HepG2 (cell line): ENCODE measurements around the gene TIMM10. TPM values are rescaled to one million over a fixed set of nuclear protein-coding genes. Genes with fewer than 3 reads are reported as not detected.

Experiments used
- ARID4A ChIP-seq: sonication (generic); formaldehyde crosslinking; IDR thresholded peaks from 2 replicates; pipeline ENCODE4 v1.5.0; 2020; ENCODE audit warnings: mild to moderate bottlenecking, missing genetic modification reagents, borderline replicate concordance
- FOXK2 ChIP-seq: fragments of 450-650 bp; IDR thresholded peaks from 2 replicates; pipeline ENCODE4 v1.6.1; 2016
- HOXA3 ChIP-seq: sonication (generic); formaldehyde crosslinking; IDR thresholded peaks from 2 replicates; pipeline ENCODE4 v1.5.0; 2020; ENCODE audit warnings: missing genetic modification reagents
- NCOR1 ChIP-seq: fragments of 200-600 bp; sonication (generic); IDR thresholded peaks from 2 replicates; pipeline ENCODE4 v1.7.0; 2017; ENCODE audit warnings: antibody characterized with exemption, low read length, borderline replicate concordance
- NFKBIZ ChIP-seq: IDR thresholded peaks from 2 replicates; pipeline ENCODE4 v1.6.1; 2018; ENCODE audit warnings: missing genetic modification reagents, missing compliant biosample characterization
- PHF21A ChIP-seq: sonication (generic); formaldehyde crosslinking; IDR thresholded peaks from 2 replicates; pipeline ENCODE4 v1.5.0; 2020; ENCODE audit warnings: mild to moderate bottlenecking, missing genetic modification reagents
- PITX1 ChIP-seq: sonication (generic); formaldehyde crosslinking; IDR thresholded peaks from 2 replicates; pipeline ENCODE4 v1.5.1; 2020; ENCODE audit warnings: mild to moderate bottlenecking, missing genetic modification reagents
- RARA ChIP-seq: IDR thresholded peaks from 2 replicates; pipeline ENCODE4 v1.6.1; 2016; ENCODE audit warnings: missing genetic modification reagents, missing compliant biosample characterization
- SATB2 ChIP-seq: sonication (generic); formaldehyde crosslinking; IDR thresholded peaks from 2 replicates; pipeline ENCODE4 v1.5.0; 2020; ENCODE audit warnings: missing genetic modification reagents
- SP140L ChIP-seq: sonication (generic); formaldehyde crosslinking; IDR thresholded peaks from 2 replicates; pipeline ENCODE4 v1.4.0; 2020; ENCODE audit warnings: missing genetic modification reagents, borderline replicate concordance
- TCF7 ChIP-seq: sonication (generic); IDR thresholded peaks from 2 replicates; pipeline ENCODE4 v1.6.1; 2016; ENCODE audit warnings: antibody characterized with exemption, low read depth
- ZFY ChIP-seq: sonication (generic); formaldehyde crosslinking; IDR thresholded peaks from 2 replicates; pipeline ENCODE4 v1.4.0; 2020; ENCODE audit warnings: missing genetic modification reagents
- ZNF234 ChIP-seq: sonication (generic); formaldehyde crosslinking; conservative IDR thresholded peaks from 2 replicates; pipeline ENCODE4 v1.5.1; 2020; ENCODE audit warnings: mild to moderate bottlenecking, missing genetic modification reagents
- ZNF253 ChIP-seq: sonication (generic); formaldehyde crosslinking; IDR thresholded peaks from 2 replicates; pipeline ENCODE4 v1.8.0; 2022; ENCODE audit warnings: mild to moderate bottlenecking, missing genetic modification reagents, borderline replicate concordance
- ZNF335 ChIP-seq: sonication (generic); formaldehyde crosslinking; IDR thresholded peaks from 2 replicates; pipeline ENCODE4 v1.4.0; 2020; ENCODE audit warnings: missing genetic modification reagents
- ZNF704 ChIP-seq: sonication (generic); formaldehyde crosslinking; IDR thresholded peaks from 2 replicates; pipeline ENCODE4 v1.8.1; 2023; ENCODE audit warnings: mild to moderate bottlenecking, inconsistent platforms, moderate library complexity, missing genetic modification reagents, borderline replicate concordance
- ZNF879 ChIP-seq: sonication (generic); formaldehyde crosslinking; IDR thresholded peaks from 2 replicates; pipeline ENCODE4 v1.8.1; 2023; ENCODE audit warnings: missing genetic modification reagents
- polyA plus RNA-seq, 8 experiments: library from polyadenylated mRNA; depleted of rRNA in 3 of 8; stranded (reverse) in 7 of 8; unstranded in 1 of 8; fragments of >200 nt; fragmentation: Illumina TruSeq in 4 of 8; extraction: Trizol in 4 of 8; gene quantifications; 2 replicates each; pipeline versions ENCODE4 v1.2.1 to v1.2.3, GENCODE V29; 2011 to 2016; ENCODE audit warnings: low read depth in 4 of 8, missing spikeins in 1 of 8, mixed read lengths in 1 of 8; ENCODE audit not compliant: insufficient read depth in 1 of 8
- total RNA-seq, 5 experiments: library from RNA; depleted of rRNA; stranded (reverse); fragments of >200 nt; fragmentation: Illumina TruSeq; extraction: Trizol; gene quantifications; 2 replicates each; pipeline ENCODE4 v1.2.3, GENCODE V29; 2016; ENCODE audit warnings: low read depth in 1 of 5
- TF ChIP-seq, protein P1 (sequence below): IDR thresholded peaks from 2 replicates; pipeline ENCODE4 v1.6.1; 2018; ENCODE audit warnings: missing genetic modification reagents
- TF ChIP-seq, protein P2 (sequence below): sonication (generic); formaldehyde crosslinking; IDR thresholded peaks from 2 replicates; pipeline ENCODE4 v1.8.0; 2022; ENCODE audit warnings: missing genetic modification reagents, low read depth, mild to moderate bottlenecking, borderline replicate concordance
- TF ChIP-seq, protein P3 (sequence below): sonication (generic); formaldehyde crosslinking; conservative IDR thresholded peaks from 2 replicates; pipeline ENCODE4 v1.4.0; 2020; ENCODE audit warnings: missing genetic modification reagents
- TF ChIP-seq, protein P4 (sequence below): sonication (generic); formaldehyde crosslinking; IDR thresholded peaks from 2 replicates; pipeline ENCODE4 v1.8.0; 2022; ENCODE audit warnings: mild to moderate bottlenecking, missing genetic modification reagents, moderate library complexity
- TF ChIP-seq, protein P5 (sequence below): IDR thresholded peaks from 2 replicates; pipeline ENCODE4 v1.6.1; 2016; ENCODE audit warnings: low read depth, borderline replicate concordance

Gene TIMM10
- total and polyA plus RNA-seq, 2 of the 13 experiments (the other 11 are each of a cell fraction or from before 2014, with no cell fraction given): 67.8 to 82.2 TPM

DNA sequence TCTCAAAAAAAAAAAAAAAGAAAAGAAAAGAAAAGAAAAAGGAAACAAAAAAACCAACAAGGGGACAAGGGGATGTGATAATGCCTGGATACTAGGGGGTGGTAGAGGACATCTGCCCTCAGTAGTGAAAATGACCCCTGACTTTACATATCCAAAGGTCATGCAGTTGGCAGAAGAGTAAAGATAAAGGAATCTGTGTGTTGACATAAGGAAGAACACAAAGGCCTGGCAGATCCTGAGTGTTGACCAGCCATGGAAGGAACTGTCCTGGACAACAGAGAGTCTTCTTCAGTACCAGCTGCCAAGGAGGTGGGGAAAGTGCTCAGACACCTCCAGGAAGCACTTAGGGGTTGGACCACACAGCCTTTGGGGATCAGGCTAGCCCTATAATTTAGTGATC lies 27.7 kb downstream of the TIMM10 start (continued):
- TF ChIP-seq RARA (CRISPR knock-in tag) (peak; percentile 87), PITX1 (peak; percentile 55; the same call in 1 of the 2 replicates), ZNF234 (CRISPR knock-in tag) (no peak), SATB2 (CRISPR knock-in tag) (no peak), FOXK2 (peak; percentile 27; the same call in 1 of the 2 replicates), ZNF704 (CRISPR knock-in tag) (no peak), SP140L (CRISPR knock-in tag) (no peak), ARID4A (CRISPR knock-in tag) (peak; percentile 40; the same call in 1 of the 2 replicates), ZFY (CRISPR knock-in tag) (peak; percentile 42; the same call in 1 of the 2 replicates), TCF7 (peak; percentile 51), NCOR1 (peak; percentile 70; the same call in 1 of the 2 replicates), HOXA3 (CRISPR knock-in tag) (peak; percentile 59; the same call in 1 of the 2 replicates), PHF21A (CRISPR knock-in tag) (peak; percentile 27; the same call in 1 of the 2 replicates), ZNF253 (CRISPR knock-in tag) (no peak), ZNF335 (CRISPR knock-in tag) (0 out of 2 replicates have a peak, but pooled peaks have one; percentile 21), ZNF879 (CRISPR knock-in tag) (no peak), NFKBIZ (no peak)
- TF ChIP-seq, protein P1, sequence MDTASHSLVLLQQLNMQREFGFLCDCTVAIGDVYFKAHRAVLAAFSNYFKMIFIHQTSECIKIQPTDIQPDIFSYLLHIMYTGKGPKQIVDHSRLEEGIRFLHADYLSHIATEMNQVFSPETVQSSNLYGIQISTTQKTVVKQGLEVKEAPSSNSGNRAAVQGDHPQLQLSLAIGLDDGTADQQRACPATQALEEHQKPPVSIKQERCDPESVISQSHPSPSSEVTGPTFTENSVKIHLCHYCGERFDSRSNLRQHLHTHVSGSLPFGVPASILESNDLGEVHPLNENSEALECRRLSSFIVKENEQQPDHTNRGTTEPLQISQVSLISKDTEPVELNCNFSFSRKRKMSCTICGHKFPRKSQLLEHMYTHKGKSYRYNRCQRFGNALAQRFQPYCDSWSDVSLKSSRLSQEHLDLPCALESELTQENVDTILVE (CRISPR knock-in tag): 0 out of 2 replicates have a peak, but pooled peaks have one; percentile 15
- TF ChIP-seq, protein P2, sequence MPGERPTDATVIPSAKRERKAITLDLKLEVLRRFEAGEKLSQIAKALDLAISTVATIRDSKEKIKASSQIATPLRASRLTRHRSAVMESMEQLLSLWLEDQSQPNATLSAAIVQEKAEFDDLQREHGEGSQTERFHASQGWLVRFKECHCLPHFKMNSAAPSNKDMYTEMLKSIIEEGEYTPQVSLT: no peak
- TF ChIP-seq, protein P3, sequence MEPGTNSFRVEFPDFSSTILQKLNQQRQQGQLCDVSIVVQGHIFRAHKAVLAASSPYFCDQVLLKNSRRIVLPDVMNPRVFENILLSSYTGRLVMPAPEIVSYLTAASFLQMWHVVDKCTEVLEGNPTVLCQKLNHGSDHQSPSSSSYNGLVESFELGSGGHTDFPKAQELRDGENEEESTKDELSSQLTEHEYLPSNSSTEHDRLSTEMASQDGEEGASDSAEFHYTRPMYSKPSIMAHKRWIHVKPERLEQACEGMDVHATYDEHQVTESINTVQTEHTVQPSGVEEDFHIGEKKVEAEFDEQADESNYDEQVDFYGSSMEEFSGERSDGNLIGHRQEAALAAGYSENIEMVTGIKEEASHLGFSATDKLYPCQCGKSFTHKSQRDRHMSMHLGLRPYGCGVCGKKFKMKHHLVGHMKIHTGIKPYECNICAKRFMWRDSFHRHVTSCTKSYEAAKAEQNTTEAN (CRISPR knock-in tag): 0 out of 2 replicates have a peak, but pooled peaks have one; percentile 39
- TF ChIP-seq, protein P4, sequence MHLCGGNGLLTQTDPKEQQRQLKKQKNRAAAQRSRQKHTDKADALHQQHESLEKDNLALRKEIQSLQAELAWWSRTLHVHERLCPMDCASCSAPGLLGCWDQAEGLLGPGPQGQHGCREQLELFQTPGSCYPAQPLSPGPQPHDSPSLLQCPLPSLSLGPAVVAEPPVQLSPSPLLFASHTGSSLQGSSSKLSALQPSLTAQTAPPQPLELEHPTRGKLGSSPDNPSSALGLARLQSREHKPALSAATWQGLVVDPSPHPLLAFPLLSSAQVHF: no peak
- TF ChIP-seq, protein P5, sequence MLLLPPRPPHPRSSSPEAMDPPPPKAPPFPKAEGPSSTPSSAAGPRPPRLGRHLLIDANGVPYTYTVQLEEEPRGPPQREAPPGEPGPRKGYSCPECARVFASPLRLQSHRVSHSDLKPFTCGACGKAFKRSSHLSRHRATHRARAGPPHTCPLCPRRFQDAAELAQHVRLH (CRISPR knock-in tag): peak; percentile 58; the same call in 1 of the 2 replicates
